ENCODE measurements around the gene POU4F3.
"Not testable (repeated sequence)": the region's sequence is repeated elsewhere in the genome, so short reads cannot be mapped to it uniquely, and the experiment has no call there.

GRCh38 chr5:146298920-146299319, 39.7 kb upstream of the POU4F3 start:
- not testable (repeated sequence) for TF ChIP-seq POLR2A (IDR thresholded peaks at IDR 0.05; ENCODE audit: control extremely low read depth in 1 of 2, low read depth in 2 of 2, low read length in 2 of 2); CHD2 (IDR thresholded peaks at IDR 0.05; ENCODE audit: low read length); RFX5 (IDR thresholded peaks at IDR 0.05; ENCODE audit: borderline replicate concordance, low read depth, low read length); CTCF (IDR thresholded peaks at IDR 0.05; ENCODE audit: control extremely low read depth in 1 of 3, insufficient read depth in 1 of 3, low read depth in 1 of 3, low read length in 3 of 3); ATF3 (IDR thresholded peaks at IDR 0.05; ENCODE audit: insufficient read depth, low read depth, low read length); FOSL1 (IDR thresholded peaks at IDR 0.05; ENCODE audit: insufficient read depth, low read depth, low read length); SUZ12 (IDR thresholded peaks at IDR 0.05; ENCODE audit: low read length); HDAC2 (IDR thresholded peaks at IDR 0.05; ENCODE audit: borderline replicate concordance in 1 of 2, low read depth in 2 of 2, low read length in 2 of 2); EZH2 (IDR thresholded peaks at IDR 0.05; ENCODE audit: low read depth, low read length, severe bottlenecking); KDM5A (IDR thresholded peaks at IDR 0.05; ENCODE audit: low read length); MAX (IDR thresholded peaks at IDR 0.05); CHD7 (IDR thresholded peaks at IDR 0.05; ENCODE audit: insufficient replicate concordance, low read length); RAD21 (IDR thresholded peaks at IDR 0.05 in 1 of 2, conservative IDR thresholded peaks at IDR 0.05 in 1 of 2; ENCODE audit: low read depth in 2 of 2, low read length in 2 of 2)

Measured in H1 (cell line).